ENCODE results near the gene RBM17.

Gene RBM17

GRCh38 chr10:6145166-6145987 is 56.5 kb downstream of the RBM17 start:
- no peak for DNase-seq (ENCODE audit: low read depth, low spot score)
- peaks cover 6% of the 10 kb centered on the region for H3K4me1 ChIP-seq (ENCODE audit: insufficient read depth, insufficient read length)
- peaks cover 3% of the 10 kb centered on the region for H3K27me3 ChIP-seq (ENCODE audit: insufficient read depth, insufficient read length)

GRCh38 chr10:6146013-6146785 is 57.4 kb downstream of the RBM17 start:
- peaks cover 9% of the 10 kb centered on the region for H3K4me1 ChIP-seq (ENCODE audit: insufficient read depth, insufficient read length)
- no peaks in the 10 kb centered on the region for H3K9me3 ChIP-seq (ENCODE audit: insufficient read depth, low read length)
- peaks cover 3% of the 10 kb centered on the region for H3K27me3 ChIP-seq (ENCODE audit: insufficient read depth, insufficient read length)
- peak overlapping the region; percentile 89 for H3K9ac ChIP-seq (ENCODE audit: insufficient read length, low read depth)
- no peak for DNase-seq (ENCODE audit: low read depth, low spot score)
- TF ChIP-seq ZNF274 (IDR thresholded peaks at IDR 0.05; ENCODE audit: low read depth, low read length) (no peak), YY1 (IDR thresholded peaks at IDR 0.05; ENCODE audit: insufficient read depth, insufficient read length) (no peak), SUZ12 (IDR thresholded peaks at IDR 0.05; ENCODE audit: extremely low read depth, insufficient read depth, insufficient read length) (no peak)
- peak overlapping the region; percentile 78 for H3K4me3 ChIP-seq (ENCODE audit: insufficient read length, low read depth)
- peaks cover 17% of the 10 kb centered on the region for H3K36me3 ChIP-seq (ENCODE audit: insufficient read depth, insufficient read length, low read length)

More at GRCh38 chr10:6145166-6145987, 56.5 kb downstream of the RBM17 start:
- H3K9ac ChIP-seq (ENCODE audit: insufficient read length, low read depth) = peak overlapping the region; percentile 89
- H3K36me3 ChIP-seq (ENCODE audit: insufficient read depth, insufficient read length, low read length) = peaks cover 17% of the 10 kb centered on the region
- TF ChIP-seq SUZ12 (IDR thresholded peaks at IDR 0.05; ENCODE audit: extremely low read depth, insufficient read depth, insufficient read length) = no peak
- TF ChIP-seq YY1 (IDR thresholded peaks at IDR 0.05; ENCODE audit: insufficient read depth, insufficient read length) = no peak
- TF ChIP-seq ZNF274 (IDR thresholded peaks at IDR 0.05; ENCODE audit: low read depth, low read length) = no peak
- no peaks in the 10 kb centered on the region for H3K9me3 ChIP-seq (ENCODE audit: insufficient read depth, low read length)
- H3K4me3 ChIP-seq (ENCODE audit: insufficient read length, low read depth) = peak overlapping the region; percentile 78

GRCh38 chr10:6146921-6147320 is 58.1 kb downstream of the RBM17 start:
- H3K9me3 ChIP-seq (ENCODE audit: insufficient read depth, low read length) = no peaks in the 10 kb centered on the region
- H3K4me1 ChIP-seq (ENCODE audit: insufficient read depth, insufficient read length) = peaks cover 12% of the 10 kb centered on the region
- no peak overlapping the region for H3K4me3 ChIP-seq (ENCODE audit: insufficient read length, low read depth)
- peaks cover 17% of the 10 kb centered on the region for H3K36me3 ChIP-seq (ENCODE audit: insufficient read depth, insufficient read length, low read length)
- no peak for DNase-seq (ENCODE audit: low read depth, low spot score)
- peaks cover 3% of the 10 kb centered on the region for H3K27me3 ChIP-seq (ENCODE audit: insufficient read depth, insufficient read length)
- H3K9ac ChIP-seq (ENCODE audit: insufficient read length, low read depth) = no peak overlapping the region
- no peak for TF ChIP-seq YY1 (IDR thresholded peaks at IDR 0.05; ENCODE audit: insufficient read depth, insufficient read length)
- no peak for TF ChIP-seq ZNF274 (IDR thresholded peaks at IDR 0.05; ENCODE audit: low read depth, low read length)
- TF ChIP-seq SUZ12 (IDR thresholded peaks at IDR 0.05; ENCODE audit: extremely low read depth, insufficient read depth, insufficient read length) = no peak

- TF ChIP-seq YY1 (IDR thresholded peaks at IDR 0.05; ENCODE audit: insufficient read depth, insufficient read length) = no peak
- TF ChIP-seq ZNF274 (IDR thresholded peaks at IDR 0.05; ENCODE audit: low read depth, low read length) = no peak
- no peak for TF ChIP-seq SUZ12 (IDR thresholded peaks at IDR 0.05; ENCODE audit: extremely low read depth, insufficient read depth, insufficient read length)
- no peak for DNase-seq (ENCODE audit: low read depth, low spot score)
- Histone ChIP-seq H3K4me3 (ENCODE audit: insufficient read length, low read depth) (no peak overlapping the region), H3K9ac (ENCODE audit: insufficient read length, low read depth) (no peak overlapping the region), H3K9me3 (ENCODE audit: insufficient read depth, low read length) (no peaks in the 10 kb centered on the region), H3K4me1 (ENCODE audit: insufficient read depth, insufficient read length) (peaks cover 14% of the 10 kb centered on the region), H3K36me3 (ENCODE audit: insufficient read depth, insufficient read length, low read length) (peaks cover 17% of the 10 kb centered on the region), H3K27me3 (ENCODE audit: insufficient read depth, insufficient read length) (no peaks in the 10 kb centered on the region)
These were observed 59.4 kb downstream of the RBM17 start for GRCh38 chr10:6148251-6148701.

- peaks cover 17% of the 10 kb centered on the region for H3K36me3 ChIP-seq (ENCODE audit: insufficient read depth, insufficient read length, low read length)
- TF ChIP-seq YY1 (IDR thresholded peaks at IDR 0.05; ENCODE audit: insufficient read depth, insufficient read length) = no peak
- no peak for TF ChIP-seq SUZ12 (IDR thresholded peaks at IDR 0.05; ENCODE audit: extremely low read depth, insufficient read depth, insufficient read length)
- TF ChIP-seq ZNF274 (IDR thresholded peaks at IDR 0.05; ENCODE audit: low read depth, low read length) = no peak
- H3K9me3 ChIP-seq (ENCODE audit: insufficient read depth, low read length) = no peaks in the 10 kb centered on the region
- peaks cover 15% of the 10 kb centered on the region for H3K4me1 ChIP-seq (ENCODE audit: insufficient read depth, insufficient read length)
- DNase-seq (ENCODE audit: low read depth, low spot score) = no peak
- no peak overlapping the region for H3K9ac ChIP-seq (ENCODE audit: insufficient read length, low read depth)
- H3K4me3 ChIP-seq (ENCODE audit: insufficient read length, low read depth) = no peak overlapping the region
- no peaks in the 10 kb centered on the region for H3K27me3 ChIP-seq (ENCODE audit: insufficient read depth, insufficient read length)
These were observed 60.1 kb downstream of the RBM17 start for GRCh38 chr10:6148908-6149307.

GRCh38 chr10:6151087-6151977 is 62.5 kb downstream of the RBM17 start:
- no peak for DNase-seq (ENCODE audit: low read depth, low spot score)
- TF ChIP-seq YY1 (IDR thresholded peaks at IDR 0.05; ENCODE audit: insufficient read depth, insufficient read length) (no peak), SUZ12 (IDR thresholded peaks at IDR 0.05; ENCODE audit: extremely low read depth, insufficient read depth, insufficient read length) (no peak), ZNF274 (IDR thresholded peaks at IDR 0.05; ENCODE audit: low read depth, low read length) (no peak)
- Histone ChIP-seq H3K4me3 (ENCODE audit: insufficient read length, low read depth) (no peak overlapping the region), H3K9ac (ENCODE audit: insufficient read length, low read depth) (no peak overlapping the region), H3K27me3 (ENCODE audit: insufficient read depth, insufficient read length) (no peaks in the 10 kb centered on the region), H3K9me3 (ENCODE audit: insufficient read depth, low read length) (no peaks in the 10 kb centered on the region), H3K4me1 (ENCODE audit: insufficient read depth, insufficient read length) (peaks cover 9% of the 10 kb centered on the region), H3K36me3 (ENCODE audit: insufficient read depth, insufficient read length, low read length) (peaks cover 15% of the 10 kb centered on the region)

Data from NT2/D1 (cell line).